Mesendoderm (in vitro differentiated cells): ENCODE results near the gene EPB41L2.
"Not testable (repeated sequence)": the region's sequence is repeated elsewhere in the genome, so short reads cannot be mapped to it uniquely, and the experiment has no call there.

Source experiments
- DNase-seq: peaks from one replicate; pipeline ENCODE4 v3.0.0; 2013
- H2AK5ac ChIP-seq: 2 replicates; pipeline ENCODE4 v1.6.1; 2013; ENCODE audit warnings: low read length, inconsistent platforms
- H2BK120ac ChIP-seq: 2 replicates; pipeline ENCODE4 v1.6.1; 2013; ENCODE audit warnings: low read depth, mild to moderate bottlenecking, low read length, moderate library complexity, mixed read lengths
- H2BK15ac ChIP-seq: replicated peaks from 2 replicates; pipeline ENCODE4 v1.6.1; 2013; ENCODE audit warnings: low read depth, mild to moderate bottlenecking, moderate library complexity
- H2BK5ac ChIP-seq: 2 replicates; pipeline ENCODE4 v1.6.1; 2013; ENCODE audit warnings: low read length, inconsistent platforms
- H3K18ac ChIP-seq: 2 replicates; pipeline ENCODE4 v1.6.1; 2013; ENCODE audit warnings: mild to moderate bottlenecking, low read length, mixed read lengths
- H3K23ac ChIP-seq: one replicate; pipeline ENCODE4 v1.6.1; 2013; ENCODE audit warnings: low read length
- H3K27ac ChIP-seq: 2 replicates; pipeline ENCODE4 v1.5.1; 2013; ENCODE audit warnings: low read depth, mild to moderate bottlenecking, inconsistent platforms, low read length, moderate library complexity
- H3K27me3 ChIP-seq: 2 replicates; pipeline ENCODE4 v1.6.1; 2013; ENCODE audit warnings: low read length, control low read depth, mild to moderate bottlenecking, inconsistent platforms; ENCODE audit not compliant: insufficient read depth, poor library complexity
- H3K36me3 ChIP-seq: 2 replicates; pipeline ENCODE4 v1.6.1; 2013; ENCODE audit warnings: low read length, inconsistent platforms; ENCODE audit not compliant: control insufficient read depth, insufficient read depth
- H3K4ac ChIP-seq: one replicate; pipeline ENCODE4 v1.6.1; 2013; ENCODE audit warnings: low read depth, mild to moderate bottlenecking, low read length, moderate library complexity
- H3K4me1 ChIP-seq: 2 replicates; pipeline ENCODE4 v1.6.1; 2013; ENCODE audit warnings: low read depth, low read length, inconsistent platforms; ENCODE audit not compliant: control insufficient read depth
- H3K4me2 ChIP-seq: 2 replicates; pipeline ENCODE4 v1.6.1; 2013; ENCODE audit warnings: low read length
- H3K4me3 ChIP-seq: 2 replicates; pipeline ENCODE4 v1.5.1; 2013; ENCODE audit warnings: mild to moderate bottlenecking, low read length
- H3K56ac ChIP-seq: one replicate; pipeline ENCODE4 v1.6.1; 2013; ENCODE audit warnings: low read length
- H3K79me1 ChIP-seq: 2 replicates; pipeline ENCODE4 v1.6.1; 2013; ENCODE audit warnings: low read length, inconsistent platforms
- H3K79me2 ChIP-seq: 2 replicates; pipeline ENCODE4 v1.6.1; 2013; ENCODE audit warnings: mild to moderate bottlenecking, low read length; ENCODE audit not compliant: control insufficient read depth, insufficient read depth
- H3K9ac ChIP-seq: 2 replicates; pipeline ENCODE4 v1.6.1; 2013; ENCODE audit warnings: low read length, inconsistent platforms
- H4K5ac ChIP-seq: one replicate; pipeline ENCODE4 v1.6.1; 2013; ENCODE audit warnings: low read length
- H4K8ac ChIP-seq: one replicate; pipeline ENCODE4 v1.6.1; 2013; ENCODE audit warnings: low read depth, mild to moderate bottlenecking, control low read depth, low read length, moderate library complexity
- WGBS: extraction: QIAGEN DNeasy Blood & Tissue Kit; methylation state at CpG from one replicate; pipeline ENCODE4 v1.1.7; 2013; ENCODE audit warnings: low lambda C conversion rate, missing lambda C conversion rate; ENCODE audit not compliant: insufficient coverage; ENCODE audit errors: extremely low coverage; 5-methylcytosine and 5-hydroxymethylcytosine counted together

Gene EPB41L2

DNA sequence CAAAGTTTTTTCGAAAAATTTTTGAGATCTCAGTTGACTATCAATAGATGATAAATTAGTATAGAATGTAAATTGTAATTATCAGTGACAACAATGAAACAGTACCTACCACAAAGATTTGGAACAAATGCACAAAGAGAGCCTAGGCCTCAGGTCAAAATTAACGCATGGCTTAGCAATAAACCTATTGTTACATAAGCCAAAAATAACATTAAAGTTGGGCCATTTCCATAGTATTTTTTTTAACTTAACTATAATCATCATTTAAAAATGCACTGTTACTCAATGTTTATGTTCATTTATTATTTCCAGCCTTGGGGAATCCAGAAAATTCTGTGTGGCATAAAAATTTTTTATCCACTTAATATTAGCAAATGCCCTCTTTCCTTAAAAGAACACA is 117.0 kb downstream of the EPB41L2 start:
- Histone ChIP-seq H3K27ac (no peak overlapping the region), H2BK120ac (no peak overlapping the region), H2BK5ac (no peak overlapping the region), H2BK15ac (no peak overlapping the region), H3K27me3 (no peaks in the 10 kb centered on the region), H3K36me3 (no peaks in the 10 kb centered on the region), H3K4me3 (no peak overlapping the region), H2AK5ac (no peak overlapping the region), H3K23ac (no peak overlapping the region), H4K8ac (no peak overlapping the region), H3K4me2 (no peak overlapping the region), H3K79me1 (peaks cover 3% of the 10 kb centered on the region), H3K4ac (no peak overlapping the region), H3K9ac (no peak overlapping the region), H3K18ac (no peak overlapping the region), H3K79me2 (no peaks in the 10 kb centered on the region), H3K56ac (no peak overlapping the region), H4K5ac (no peak overlapping the region), H3K4me1 (peaks cover 3% of the 10 kb centered on the region)
- no CpG with 5 or more reads among the region's 2 CpGs for WGBS
- DNase-seq = no peak

DNA sequence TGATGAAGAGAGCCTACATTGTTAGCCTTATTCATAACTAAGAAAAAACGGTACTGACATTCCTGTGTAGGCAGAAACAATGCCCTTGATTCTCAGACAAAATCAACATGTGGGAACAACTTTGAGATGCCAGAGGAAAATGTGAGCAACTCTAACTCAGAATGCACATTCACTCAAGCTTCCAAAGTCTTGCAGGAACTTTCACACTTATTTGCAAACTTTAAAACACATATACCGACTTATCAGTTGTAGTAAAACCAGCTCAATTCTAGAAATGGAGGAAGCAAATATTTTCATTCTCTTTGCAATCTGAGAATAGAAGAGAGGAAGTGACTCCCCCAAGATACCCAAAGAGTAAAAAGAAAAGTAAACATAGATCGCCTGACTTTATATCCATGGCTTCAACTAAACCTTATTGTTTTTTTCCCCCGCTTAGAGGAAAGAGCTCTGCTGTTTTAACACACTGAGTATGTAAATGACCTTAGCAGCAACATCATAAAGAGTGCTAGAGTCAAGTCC is 117.6 kb downstream of the EPB41L2 start:
- Histone ChIP-seq H4K8ac (no peak overlapping the region), H2BK5ac (no peak overlapping the region), H3K56ac (no peak overlapping the region), H3K27me3 (no peaks in the 10 kb centered on the region), H3K18ac (no peak overlapping the region), H3K23ac (no peak overlapping the region), H2AK5ac (no peak overlapping the region), H3K79me1 (peaks cover 3% of the 10 kb centered on the region), H4K5ac (no peak overlapping the region), H3K4me3 (no peak overlapping the region), H3K4me1 (peaks cover 3% of the 10 kb centered on the region), H3K27ac (no peak overlapping the region), H2BK15ac (no peak overlapping the region), H3K4ac (no peak overlapping the region), H3K36me3 (no peaks in the 10 kb centered on the region), H3K9ac (no peak overlapping the region), H2BK120ac (no peak overlapping the region), H3K79me2 (no peaks in the 10 kb centered on the region), H3K4me2 (no peak overlapping the region)
- no CpG with 5 or more reads among the region's 4 CpGs for WGBS
- DNase-seq = peak; percentile 31

DNA sequence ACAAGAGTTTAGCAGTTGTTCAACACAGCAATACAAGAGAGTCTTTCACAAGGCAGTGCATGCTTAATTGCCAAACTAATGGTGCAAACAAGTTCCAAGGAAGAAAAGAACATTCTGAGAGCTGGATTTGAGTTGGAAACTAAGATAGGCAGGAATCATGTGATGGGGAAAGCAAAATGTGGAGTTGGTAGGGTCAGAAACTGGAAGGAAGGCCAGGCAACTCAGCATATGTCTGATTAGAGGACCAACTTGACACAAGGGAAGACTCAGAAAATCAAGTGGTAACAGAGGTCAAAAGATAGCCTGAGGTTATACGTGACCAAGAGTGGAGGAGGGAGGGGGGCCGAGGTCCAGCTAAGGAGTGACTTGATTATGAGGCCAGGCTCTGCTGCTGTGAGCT is 118.6 kb downstream of the EPB41L2 start:
- no peak overlapping the region for H3K9ac ChIP-seq
- H3K18ac ChIP-seq = no peak overlapping the region
- no peak overlapping the region for H2BK120ac ChIP-seq
- H3K4me1 ChIP-seq = peaks cover 3% of the 10 kb centered on the region
- H2BK5ac ChIP-seq = no peak overlapping the region
- H3K56ac ChIP-seq = no peak overlapping the region
- DNase-seq = no peak
- no peak overlapping the region for H3K4ac ChIP-seq
- WGBS = no CpG with 5 or more reads among the region's 2 CpGs
- H3K27me3 ChIP-seq = no peaks in the 10 kb centered on the region
- no peaks in the 10 kb centered on the region for H3K36me3 ChIP-seq
- no peak overlapping the region for H4K5ac ChIP-seq
- no peak overlapping the region for H3K27ac ChIP-seq
- H3K4me2 ChIP-seq = no peak overlapping the region
- no peak overlapping the region for H3K4me3 ChIP-seq
- H2BK15ac ChIP-seq = no peak overlapping the region
- no peak overlapping the region for H4K8ac ChIP-seq
- no peaks in the 10 kb centered on the region for H3K79me2 ChIP-seq
- peaks cover 3% of the 10 kb centered on the region for H3K79me1 ChIP-seq
- H3K23ac ChIP-seq = no peak overlapping the region
- no peak overlapping the region for H2AK5ac ChIP-seq

DNA sequence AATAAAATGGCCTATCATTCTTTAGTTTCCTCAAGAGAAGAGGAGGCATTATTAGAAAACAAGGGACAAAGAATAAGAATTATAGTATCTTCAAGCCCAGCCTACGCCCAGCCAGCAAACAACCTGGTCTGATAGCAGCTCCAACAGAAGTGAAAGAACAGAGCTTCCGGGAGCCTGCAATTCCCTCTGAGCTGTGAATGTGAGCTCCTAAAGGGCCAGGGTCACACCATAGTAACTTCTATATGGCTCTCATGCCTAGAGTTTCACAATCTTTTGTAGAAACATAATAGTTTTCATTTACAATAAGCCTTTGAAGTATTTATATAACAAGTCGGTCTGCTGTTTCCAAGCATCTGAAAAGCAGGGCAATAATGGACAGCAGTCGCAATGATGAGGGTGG is 119.3 kb downstream of the EPB41L2 start:
- no peak for DNase-seq
- WGBS = no CpG with 5 or more reads among the region's 4 CpGs
- Histone ChIP-seq H3K4ac (no peak overlapping the region), H3K4me3 (no peak overlapping the region), H3K79me1 (peaks cover 3% of the 10 kb centered on the region), H3K56ac (no peak overlapping the region), H3K27ac (no peak overlapping the region), H2BK15ac (no peak overlapping the region), H3K23ac (no peak overlapping the region), H2BK5ac (no peak overlapping the region), H3K18ac (no peak overlapping the region), H3K27me3 (no peaks in the 10 kb centered on the region), H4K5ac (no peak overlapping the region), H2AK5ac (no peak overlapping the region), H3K9ac (no peak overlapping the region), H4K8ac (no peak overlapping the region), H3K36me3 (no peaks in the 10 kb centered on the region), H3K4me1 (peaks cover 3% of the 10 kb centered on the region), H3K4me2 (no peak overlapping the region), H2BK120ac (no peak overlapping the region), H3K79me2 (no peaks in the 10 kb centered on the region)

DNA sequence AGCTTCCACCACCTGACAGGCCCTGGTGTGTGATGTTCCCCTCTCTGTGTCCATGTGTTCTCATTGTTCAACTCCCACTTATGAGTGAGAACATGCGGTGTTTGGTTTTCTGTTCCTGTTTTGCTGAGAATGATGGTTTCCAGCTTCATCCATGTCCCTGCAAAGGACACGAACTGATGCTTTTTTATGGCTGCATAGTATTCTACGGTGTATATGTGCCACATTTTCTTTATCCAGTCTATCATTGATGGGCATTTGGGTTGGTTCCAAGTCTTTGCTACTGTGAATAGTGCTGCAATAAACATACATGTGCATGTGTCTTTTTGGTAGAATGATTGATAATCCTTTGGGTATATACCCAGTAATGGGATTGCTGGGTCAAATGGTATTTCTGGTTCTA is 120.3 kb downstream of the EPB41L2 start:
- not testable (repeated sequence) for H2BK5ac ChIP-seq, H3K23ac ChIP-seq, H2AK5ac ChIP-seq, H3K4me1 ChIP-seq, H4K5ac ChIP-seq, H3K79me1 ChIP-seq, H3K4me2 ChIP-seq, H3K4ac ChIP-seq, H3K18ac ChIP-seq, H3K9ac ChIP-seq, H2BK120ac ChIP-seq, H3K56ac ChIP-seq, H2BK15ac ChIP-seq, H3K27ac ChIP-seq, DNase-seq, H4K8ac ChIP-seq, H3K36me3 ChIP-seq, H3K4me3 ChIP-seq, H3K27me3 ChIP-seq, H3K79me2 ChIP-seq
- no CpG with 5 or more reads among the region's 3 CpGs for WGBS

DNA sequence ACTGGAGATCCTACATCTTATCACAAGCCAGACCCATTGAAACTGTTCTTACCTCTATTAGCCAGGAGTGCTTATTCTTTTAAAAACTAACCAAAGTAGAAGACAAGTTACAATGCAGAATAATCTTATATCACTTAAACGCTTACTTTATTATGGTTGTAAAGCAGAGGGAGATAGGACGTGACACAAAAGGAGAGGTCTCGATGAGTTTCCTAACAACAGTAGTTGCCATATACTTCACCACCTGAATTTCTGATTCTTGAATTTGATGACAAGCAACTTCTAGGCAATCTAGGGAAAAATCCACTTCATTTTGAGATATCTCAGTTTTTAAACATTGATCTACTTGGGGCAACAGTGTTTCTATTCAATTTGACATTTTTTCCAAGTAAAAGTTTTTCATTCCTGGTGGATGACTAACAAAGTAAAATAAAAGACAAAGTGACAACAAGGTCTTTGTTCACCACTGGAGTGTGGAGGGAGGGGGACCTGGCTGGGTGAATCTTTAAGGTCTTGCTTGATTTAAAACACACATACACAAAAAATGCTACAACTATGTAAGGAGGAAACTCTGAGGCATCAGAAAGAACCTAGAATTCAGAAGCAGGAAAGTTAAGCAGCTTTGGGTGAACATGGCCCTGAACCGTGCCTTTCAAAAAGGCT is 125.0 kb downstream of the EPB41L2 start:
- Histone ChIP-seq H3K27ac (no peak overlapping the region), H3K79me2 (peaks cover 2% of the 10 kb centered on the region), H3K27me3 (no peaks in the 10 kb centered on the region), H2AK5ac (no peak overlapping the region), H4K8ac (no peak overlapping the region), H3K4me3 (no peak overlapping the region), H3K9ac (no peak overlapping the region), H4K5ac (no peak overlapping the region), H2BK5ac (no peak overlapping the region), H3K56ac (no peak overlapping the region), H2BK120ac (no peak overlapping the region), H3K4ac (no peak overlapping the region), H3K23ac (no peak overlapping the region), H3K79me1 (peaks cover 4% of the 10 kb centered on the region), H3K18ac (no peak overlapping the region), H3K4me2 (no peak overlapping the region), H2BK15ac (no peak overlapping the region), H3K4me1 (peaks cover 8% of the 10 kb centered on the region), H3K36me3 (no peaks in the 10 kb centered on the region)
- WGBS = no CpG with 5 or more reads among the region's 4 CpGs
- peak; percentile 29 for DNase-seq
